HCT116 (cell line): ENCODE results near the gene XRN2. TPM values are rescaled to one million over a fixed set of nuclear protein-coding genes. Genes with fewer than 3 reads are reported as not detected.

ENCODE experiments used
- ATAC-seq: fragments of 200-7000 bp; cut with Tn5 transposase; 2 replicates; pipeline ENCODE4 v1.9.1; 2020; ENCODE audit warnings: mild to moderate bottlenecking, moderate library complexity
- BruUV-seq: library from RNA; stranded (reverse); fragments of 400-500 nt; replicated peaks from 2 replicates; lab custom pipeline; 2021; lab: Mats Ljungman, UMichigan
- CTCF ChIA-PET: fragments of 300-600 bp; sonication (Branson Sonifier 250); formaldehyde crosslinking; loops from one replicate; lab custom pipeline; 2021; ENCODE audit warnings: antibody characterized with exemption; lab: Charles Lee
- POLR2A ChIA-PET: fragments of 300-600, 350-600 bp; sonication (Branson Sonifier 250); formaldehyde crosslinking; loops from one replicate; lab custom pipeline; 2021; ENCODE audit warnings: antibody characterized with exemption; lab: Charles Lee
- RAD21 ChIA-PET, 2 experiments: fragments of 300-600 bp; sonication (Branson Sonifier 250); formaldehyde crosslinking; loops; one replicate each; lab custom pipeline; 2023; ENCODE audit warnings: low total read pairs in 2 of 2; ENCODE audit not compliant: uncharacterized antibody in 2 of 2, unreplicated experiment in 2 of 2, low non-redundant PET in 1 of 2; lab: Charles Lee
- DNase-seq: peaks from one replicate; pipeline ENCODE4 v3.0.0-alpha.2; 2010; ENCODE audit warnings: low read depth, low spot score
- H2AFZ ChIP-seq: fragments of 200-600 bp; shearing (Covaris generic), sonication (generic); 2 replicates; pipeline ENCODE4 v1.6.1; 2017; ENCODE audit warnings: low read depth, mixed run types, mixed read lengths, antibody characterized with exemption, low read length; ENCODE audit not compliant: poor library complexity, severe bottlenecking
- H3K27ac ChIP-seq: 2 replicates; pipeline ENCODE4 v1.5.1; 2012; ENCODE audit warnings: low read depth, low read length
- H3K27me3 ChIP-seq: fragments of 200-600 bp; sonication (generic); 2 replicates; pipeline ENCODE4 v1.6.1; 2016; ENCODE audit warnings: mixed run types, low read length, mixed read lengths; ENCODE audit not compliant: insufficient read depth
- H3K36me3 ChIP-seq, 2 experiments: fragments of 200-500 bp in 1 of 2; fragments of 200-600 bp in 1 of 2; sonication (Bioruptor generic) in 1 of 2; sonication (generic) in 1 of 2; 2 replicates each; pipeline versions ENCODE4 v1.5.1 to v1.6.1; 2014 to 2016; ENCODE audit warnings: low read length in 2 of 2, inconsistent platforms in 1 of 2, mixed read lengths in 1 of 2, mixed run types in 1 of 2; ENCODE audit not compliant: insufficient read depth in 2 of 2, control insufficient read depth in 1 of 2
- H3K4me1 ChIP-seq, 2 experiments: fragments of 200-600 bp in 1 of 2; sonication (generic) in 1 of 2; 2 replicates each; pipeline versions ENCODE4 v1.5.1 to v1.6.1; 2012 to 2017; ENCODE audit warnings: low read length in 2 of 2, inconsistent platforms in 1 of 2, mild to moderate bottlenecking in 1 of 2, mixed read lengths in 1 of 2, mixed run types in 1 of 2, moderate library complexity in 1 of 2; ENCODE audit not compliant: insufficient read depth in 2 of 2, control insufficient read depth in 1 of 2
- H3K4me2 ChIP-seq: fragments of 200-600 bp; sonication (generic); 2 replicates; pipeline ENCODE4 v1.6.1; 2017; ENCODE audit warnings: mixed run types, low read length, mixed read lengths
- H3K4me3 ChIP-seq, 2 experiments: fragments of 200-600 bp in 1 of 2; sonication (generic) in 1 of 2; replicated peaks in 1 of 2; 2 replicates each; pipeline ENCODE4 v1.5.1; 2011 to 2016; ENCODE audit warnings: low read length in 2 of 2, control low read depth in 1 of 2, low read depth in 1 of 2, mild to moderate bottlenecking in 1 of 2, mixed read lengths in 1 of 2, mixed run types in 1 of 2
- H3K79me2 ChIP-seq: fragments of 200-600 bp; sonication (generic); 2 replicates; pipeline ENCODE4 v1.6.1; 2017; ENCODE audit warnings: mild to moderate bottlenecking, mixed run types, low read length, moderate library complexity, mixed read lengths; ENCODE audit not compliant: insufficient read depth
- H3K9ac ChIP-seq: fragments of 200-600 bp; sonication (generic); 2 replicates; pipeline ENCODE4 v1.6.1; 2016; ENCODE audit warnings: low read length, mixed read lengths
- H3K9me2 ChIP-seq: fragments of 200-600 bp; sonication (generic), shearing (Covaris generic); 2 replicates; pipeline ENCODE4 v1.6.1; 2017; ENCODE audit warnings: mixed run types, mild to moderate bottlenecking, moderate library complexity; ENCODE audit not compliant: insufficient read depth
- H3K9me3 ChIP-seq, 2 experiments: fragments of 200-500 bp in 1 of 2; fragments of 200-600 bp in 1 of 2; sonication (Bioruptor generic) in 1 of 2; sonication (generic) in 1 of 2; 2 replicates each; pipeline ENCODE4 v1.6.1; 2014 to 2017; ENCODE audit warnings: low read length in 2 of 2, mixed read lengths in 2 of 2, inconsistent platforms in 1 of 2, low read depth in 1 of 2, mild to moderate bottlenecking in 1 of 2, mixed run types in 1 of 2, moderate library complexity in 1 of 2; ENCODE audit not compliant: control insufficient read depth in 1 of 2, insufficient read depth in 1 of 2
- H4K20me1 ChIP-seq: fragments of 200-600 bp; sonication (generic), shearing (Covaris generic); 2 replicates; pipeline ENCODE4 v1.6.1; 2017; ENCODE audit warnings: mixed run types, mild to moderate bottlenecking, moderate library complexity; ENCODE audit not compliant: insufficient read depth
- CBX3 ChIP-seq: IDR thresholded peaks from 2 replicates; pipeline ENCODE4 v1.6.1; 2012; ENCODE audit warnings: low read depth
- CTCF ChIP-seq, 3 experiments: fragments of 200-600 bp in 1 of 3; sonication (generic) in 1 of 3; IDR thresholded peaks in 2 of 3; conservative IDR thresholded peaks in 1 of 3; 2 replicates each; pipeline ENCODE4 v1.5.1; 2012 to 2017; ENCODE audit warnings: low read depth in 2 of 3, low read length in 2 of 3, antibody characterized with exemption in 1 of 3, borderline replicate concordance in 1 of 3, control low read depth in 1 of 3, mild to moderate bottlenecking in 1 of 3, mixed read lengths in 1 of 3, mixed run types in 1 of 3, moderate library complexity in 1 of 3; ENCODE audit not compliant: insufficient read depth in 1 of 3
- EZH2phosphoT487 ChIP-seq: fragments of 200-600 bp; IDR thresholded peaks from 2 replicates; pipeline ENCODE4 v1.6.1; 2018; ENCODE audit warnings: antibody characterized with exemption, borderline replicate concordance
- POLR2A ChIP-seq: IDR thresholded peaks from 2 replicates; pipeline ENCODE4 v1.7.0; 2011; ENCODE audit warnings: borderline replicate concordance; ENCODE audit not compliant: insufficient read depth, insufficient read length; ENCODE audit errors: extremely low read depth
- POLR2AphosphoS5 ChIP-seq: IDR thresholded peaks from 2 replicates; pipeline ENCODE4 v1.6.1; 2011; ENCODE audit warnings: mild to moderate bottlenecking, low read depth, low read length, moderate library complexity
- RAD21 ChIP-seq: IDR thresholded peaks from 2 replicates; pipeline ENCODE4 v1.6.1; 2012; ENCODE audit warnings: low read depth, mild to moderate bottlenecking
- SIN3A ChIP-seq: IDR thresholded peaks from 2 replicates; pipeline ENCODE4 v1.6.1; 2012; ENCODE audit warnings: low read depth
- TCF7L2 ChIP-seq: IDR thresholded peaks from 2 replicates; pipeline ENCODE4 v1.7.0; 2011; ENCODE audit warnings: borderline replicate concordance, inconsistent platforms; ENCODE audit not compliant: insufficient read depth, insufficient read length; ENCODE audit errors: extremely low read depth
- ZBTB33 ChIP-seq: IDR thresholded peaks from 2 replicates; pipeline ENCODE4 v1.6.1; 2011; ENCODE audit warnings: mild to moderate bottlenecking, low read length, moderate library complexity; ENCODE audit not compliant: insufficient replicate concordance; ENCODE audit errors: extremely low read depth
- intact Hi-C: fragments of 100-400 bp; cut with micrococcal nuclease; formaldehyde crosslinking; loops from 2 replicates; pipeline ENCODE4 v1.10.0; 2022
- total RNA-seq: library from RNA; stranded (reverse); gene quantifications from one replicate; pipeline ENCODE4 v1.2.1, GENCODE V29; 2021; ENCODE audit not compliant: unreplicated experiment

Gene XRN2
- total RNA-seq, 1 experiment from 2014 or later, result 101 TPM

DNA sequence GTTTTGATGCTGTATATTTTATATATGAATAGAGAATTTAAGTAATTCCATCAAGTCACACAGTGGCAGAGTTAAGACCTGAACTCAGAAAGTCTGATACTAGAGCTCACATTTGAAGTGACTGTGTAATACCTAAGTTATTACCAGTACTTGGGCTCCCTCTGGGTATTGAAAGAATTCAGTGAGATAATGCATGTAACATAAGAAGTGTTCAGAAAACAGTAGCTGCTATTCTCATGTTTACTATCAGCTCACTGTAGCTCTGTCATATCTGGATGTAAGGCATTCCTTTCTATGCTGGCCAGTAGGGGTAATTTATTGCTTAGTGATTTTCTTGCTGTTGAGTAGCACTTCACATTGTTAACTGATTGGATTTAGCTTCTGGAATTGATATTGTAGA, 49.6 kb downstream of the XRN2 start (continued):
- no peak for TF ChIP-seq TCF7L2
- TF ChIP-seq ZBTB33, result no peak
- no peak for TF ChIP-seq EZH2phosphoT487
- no peak for TF ChIP-seq RAD21
- TF ChIP-seq CBX3, result no peak

- BruUV-seq, result no TSS peak
- Histone ChIP-seq H3K36me3 (peaks cover 22 to 33% of the 10 kb centered on the region in 2 experiments), H3K79me2 (peaks cover 9% of the 10 kb centered on the region), H3K4me3 (no peak overlapping the region), H3K27me3 (no peaks in the 10 kb centered on the region), H3K4me1 (no peaks in the 10 kb centered on the region), H3K9me2 (no peaks in the 10 kb centered on the region), H4K20me1 (0 out of 2 replicates have a peak, but pooled peaks cover 2% of the 10 kb centered on the region), H3K9ac (no peak overlapping the region), H3K9me3 (no peaks in the 10 kb centered on the region), H2AFZ (no peak overlapping the region), H3K27ac (no peak overlapping the region), H3K4me2 (no peak overlapping the region)
- intact Hi-C loops, result no loop called here
- ChIA-PET POLR2A (interaction anchor here (0.6 kb wide), 1 partner anchor 21 kb away, joined by 3 read pairs; no protein-coding TSS in a partner anchor), CTCF (interaction anchor here (2.2 kb wide), 1 partner anchor 118 kb away, joined by 5 read pairs; no protein-coding TSS in a partner anchor), RAD21 (no interaction called here)
- DNase-seq (no peak), ATAC-seq (no peak)
- TF ChIP-seq POLR2A (no peak), CBX3 (no peak), POLR2AphosphoS5 (no peak), SIN3A (no peak), CTCF (IDR thresholded peaks at IDR 0.05 in 2 of 3, conservative IDR thresholded peaks at IDR 0.05 in 1 of 3; ENCODE audit: borderline replicate concordance in 1 of 3, insufficient read depth in 1 of 3, low read depth in 2 of 3, low read length in 2 of 3) (no peak)
Observed at GRCh38 chr20:21353236-21353635, 50.1 kb downstream of the XRN2 start.
